GM12878 (cell line): ENCODE results near the gene ASAH2B.

Source experiments
- CEBPB ChIP-seq, 2 experiments: fragments of 150-350 bp in 1 of 2; IDR thresholded peaks; 2 replicates each; pipeline ENCODE4 v1.6.1; 2012 to 2014; ENCODE audit warnings: low read depth in 2 of 2, low read length in 2 of 2, borderline replicate concordance in 1 of 2, inconsistent platforms in 1 of 2
- EZH2 ChIP-seq: IDR thresholded peaks from 2 replicates; pipeline ENCODE4 v1.6.1; 2012; ENCODE audit warnings: low read depth, mild to moderate bottlenecking, control low read depth, inconsistent platforms, low read length, borderline replicate concordance; ENCODE audit not compliant: control insufficient read depth
- JUND ChIP-seq: IDR thresholded peaks from 2 replicates; pipeline ENCODE4 v1.6.1; 2012; ENCODE audit warnings: low read depth, mild to moderate bottlenecking, low read length, improper control_type of control experiment, moderate library complexity
- NRF1 ChIP-seq: conservative IDR thresholded peaks from 2 replicates; pipeline ENCODE4 v1.6.1; 2011; ENCODE audit warnings: mild to moderate bottlenecking, low read depth, low read length, improper control_type of control experiment
- POLR2A ChIP-seq: IDR thresholded peaks from 2 replicates; pipeline ENCODE4 v1.6.1; 2011; ENCODE audit warnings: low read depth, mild to moderate bottlenecking, low read length
- RBBP5 ChIP-seq: fragments of 200-600 bp; sonication (generic); conservative IDR thresholded peaks from 2 replicates; pipeline ENCODE4 v1.6.1; 2016
- SP1 ChIP-seq: IDR thresholded peaks from one replicate; pipeline ENCODE4 v1.6.1; 2011; ENCODE audit warnings: low read depth, low read length
- TBL1XR1 ChIP-seq: IDR thresholded peaks from 2 replicates; pipeline ENCODE4 v1.6.1; 2012; ENCODE audit warnings: low read depth, low read length, improper control_type of control experiment
- ZNF217 ChIP-seq: fragments of 450-650 bp; IDR thresholded peaks from 2 replicates; pipeline ENCODE4 v1.6.1; 2017; ENCODE audit warnings: antibody characterized with exemption, mild to moderate bottlenecking
- TF ChIP-seq, protein P1 (sequence below): fragments of 450-650 bp; IDR thresholded peaks from 2 replicates; pipeline ENCODE4 v1.6.1; 2014; ENCODE audit warnings: mild to moderate bottlenecking
- TF ChIP-seq, protein P2 (sequence below), 3 experiments: IDR thresholded peaks in 2 of 3; conservative IDR thresholded peaks in 1 of 3; 2 replicates each; pipeline ENCODE4 v1.5.1; 2011; ENCODE audit warnings: low read depth in 3 of 3, low read length in 3 of 3, mild to moderate bottlenecking in 3 of 3, control low read depth in 2 of 3, moderate library complexity in 2 of 3, inconsistent platforms in 1 of 3, mixed read lengths in 1 of 3; ENCODE audit not compliant: control insufficient read depth in 2 of 3, insufficient read depth in 1 of 3; ENCODE audit errors: extremely low read depth in 1 of 3
- TF ChIP-seq, protein P3 (sequence below): IDR thresholded peaks from 2 replicates; pipeline ENCODE4 v1.6.1; 2011; ENCODE audit warnings: borderline replicate concordance, low read depth, mild to moderate bottlenecking, moderate library complexity, mixed read lengths, low read length; ENCODE audit not compliant: insufficient read depth; ENCODE audit errors: extremely low read length
- TF ChIP-seq, protein P4 (sequence below): fragments of 450-650 bp; IDR thresholded peaks from 2 replicates; pipeline ENCODE4 v1.6.1; 2017; ENCODE audit warnings: mild to moderate bottlenecking

GRCh38 chr10:50805981-50806622 lies 66.4 kb downstream of the ASAH2B start:
- TF ChIP-seq, protein P1, sequence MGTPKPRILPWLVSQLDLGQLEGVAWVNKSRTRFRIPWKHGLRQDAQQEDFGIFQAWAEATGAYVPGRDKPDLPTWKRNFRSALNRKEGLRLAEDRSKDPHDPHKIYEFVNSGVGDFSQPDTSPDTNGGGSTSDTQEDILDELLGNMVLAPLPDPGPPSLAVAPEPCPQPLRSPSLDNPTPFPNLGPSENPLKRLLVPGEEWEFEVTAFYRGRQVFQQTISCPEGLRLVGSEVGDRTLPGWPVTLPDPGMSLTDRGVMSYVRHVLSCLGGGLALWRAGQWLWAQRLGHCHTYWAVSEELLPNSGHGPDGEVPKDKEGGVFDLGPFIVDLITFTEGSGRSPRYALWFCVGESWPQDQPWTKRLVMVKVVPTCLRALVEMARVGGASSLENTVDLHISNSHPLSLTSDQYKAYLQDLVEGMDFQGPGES = no peak
- TF ChIP-seq EZH2 = no peak
- TF ChIP-seq, protein P2, sequence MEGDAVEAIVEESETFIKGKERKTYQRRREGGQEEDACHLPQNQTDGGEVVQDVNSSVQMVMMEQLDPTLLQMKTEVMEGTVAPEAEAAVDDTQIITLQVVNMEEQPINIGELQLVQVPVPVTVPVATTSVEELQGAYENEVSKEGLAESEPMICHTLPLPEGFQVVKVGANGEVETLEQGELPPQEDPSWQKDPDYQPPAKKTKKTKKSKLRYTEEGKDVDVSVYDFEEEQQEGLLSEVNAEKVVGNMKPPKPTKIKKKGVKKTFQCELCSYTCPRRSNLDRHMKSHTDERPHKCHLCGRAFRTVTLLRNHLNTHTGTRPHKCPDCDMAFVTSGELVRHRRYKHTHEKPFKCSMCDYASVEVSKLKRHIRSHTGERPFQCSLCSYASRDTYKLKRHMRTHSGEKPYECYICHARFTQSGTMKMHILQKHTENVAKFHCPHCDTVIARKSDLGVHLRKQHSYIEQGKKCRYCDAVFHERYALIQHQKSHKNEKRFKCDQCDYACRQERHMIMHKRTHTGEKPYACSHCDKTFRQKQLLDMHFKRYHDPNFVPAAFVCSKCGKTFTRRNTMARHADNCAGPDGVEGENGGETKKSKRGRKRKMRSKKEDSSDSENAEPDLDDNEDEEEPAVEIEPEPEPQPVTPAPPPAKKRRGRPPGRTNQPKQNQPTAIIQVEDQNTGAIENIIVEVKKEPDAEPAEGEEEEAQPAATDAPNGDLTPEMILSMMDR (IDR thresholded peaks at IDR 0.05 in 2 of 3, conservative IDR thresholded peaks at IDR 0.05 in 1 of 3; ENCODE audit: control insufficient read depth in 2 of 3, extremely low read depth in 1 of 3, insufficient read depth in 1 of 3, low read depth in 3 of 3, low read length in 3 of 3) = no peak
- TF ChIP-seq, protein P3, sequence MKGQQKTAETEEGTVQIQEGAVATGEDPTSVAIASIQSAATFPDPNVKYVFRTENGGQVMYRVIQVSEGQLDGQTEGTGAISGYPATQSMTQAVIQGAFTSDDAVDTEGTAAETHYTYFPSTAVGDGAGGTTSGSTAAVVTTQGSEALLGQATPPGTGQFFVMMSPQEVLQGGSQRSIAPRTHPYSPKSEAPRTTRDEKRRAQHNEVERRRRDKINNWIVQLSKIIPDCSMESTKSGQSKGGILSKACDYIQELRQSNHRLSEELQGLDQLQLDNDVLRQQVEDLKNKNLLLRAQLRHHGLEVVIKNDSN = no peak
- no peak for TF ChIP-seq SP1
- no peak for TF ChIP-seq CEBPB (IDR thresholded peaks at IDR 0.05; ENCODE audit: borderline replicate concordance in 1 of 2, low read depth in 2 of 2, low read length in 2 of 2)
- TF ChIP-seq RBBP5 = no peak
- TF ChIP-seq POLR2A = no peak
- no peak for TF ChIP-seq ZNF217
- TF ChIP-seq JUND = no peak
- TF ChIP-seq, protein P4, sequence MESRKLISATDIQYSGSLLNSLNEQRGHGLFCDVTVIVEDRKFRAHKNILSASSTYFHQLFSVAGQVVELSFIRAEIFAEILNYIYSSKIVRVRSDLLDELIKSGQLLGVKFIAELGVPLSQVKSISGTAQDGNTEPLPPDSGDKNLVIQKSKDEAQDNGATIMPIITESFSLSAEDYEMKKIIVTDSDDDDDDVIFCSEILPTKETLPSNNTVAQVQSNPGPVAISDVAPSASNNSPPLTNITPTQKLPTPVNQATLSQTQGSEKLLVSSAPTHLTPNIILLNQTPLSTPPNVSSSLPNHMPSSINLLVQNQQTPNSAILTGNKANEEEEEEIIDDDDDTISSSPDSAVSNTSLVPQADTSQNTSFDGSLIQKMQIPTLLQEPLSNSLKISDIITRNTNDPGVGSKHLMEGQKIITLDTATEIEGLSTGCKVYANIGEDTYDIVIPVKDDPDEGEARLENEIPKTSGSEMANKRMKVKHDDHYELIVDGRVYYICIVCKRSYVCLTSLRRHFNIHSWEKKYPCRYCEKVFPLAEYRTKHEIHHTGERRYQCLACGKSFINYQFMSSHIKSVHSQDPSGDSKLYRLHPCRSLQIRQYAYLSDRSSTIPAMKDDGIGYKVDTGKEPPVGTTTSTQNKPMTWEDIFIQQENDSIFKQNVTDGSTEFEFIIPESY = no peak
- no peak for TF ChIP-seq NRF1
- no peak for TF ChIP-seq TBL1XR1
